Neural cell (in vitro differentiated cells): Measurements from ENCODE around the gene MYO3A.

Experiments
- EP300 ChIP-seq: fragments of 450-650 bp; conservative IDR thresholded peaks from 2 replicates; pipeline ENCODE4 v1.6.1; 2014; ENCODE audit warnings: antibody characterized with exemption, mild to moderate bottlenecking, moderate library complexity; ENCODE audit not compliant: poor library complexity, severe bottlenecking
- EZH2 ChIP-seq: fragments of 200-600, 300-800 bp; shearing (Covaris generic), sonication (generic); IDR thresholded peaks from 2 replicates; pipeline ENCODE4 v1.6.1; 2014; ENCODE audit warnings: antibody characterized with exemption, low read length, borderline replicate concordance, mild to moderate bottlenecking; ENCODE audit not compliant: insufficient read depth, poor library complexity, severe bottlenecking
- MXI1 ChIP-seq: fragments of 450-650 bp; conservative IDR thresholded peaks from 2 replicates; pipeline ENCODE4 v1.6.1; 2014; ENCODE audit warnings: antibody characterized with exemption, mild to moderate bottlenecking; ENCODE audit not compliant: poor library complexity, severe bottlenecking
- POLR2AphosphoS5 ChIP-seq: IDR thresholded peaks from 2 replicates; pipeline ENCODE4 v1.6.1; 2012
- REST ChIP-seq: IDR thresholded peaks from 2 replicates; pipeline ENCODE4 v1.6.1; 2012; ENCODE audit warnings: borderline replicate concordance
- TF ChIP-seq, protein P1 (sequence below): fragments of 450-650 bp; IDR thresholded peaks from 2 replicates; pipeline ENCODE4 v1.5.1; 2014; ENCODE audit warnings: antibody characterized with exemption, mild to moderate bottlenecking, moderate library complexity; ENCODE audit not compliant: poor library complexity, severe bottlenecking

GRCh38 chr10:26227786-26228185, 293.8 kb downstream of the MYO3A start:
- no peak for TF ChIP-seq EZH2
- TF ChIP-seq REST, result no peak
- TF ChIP-seq, protein P1, sequence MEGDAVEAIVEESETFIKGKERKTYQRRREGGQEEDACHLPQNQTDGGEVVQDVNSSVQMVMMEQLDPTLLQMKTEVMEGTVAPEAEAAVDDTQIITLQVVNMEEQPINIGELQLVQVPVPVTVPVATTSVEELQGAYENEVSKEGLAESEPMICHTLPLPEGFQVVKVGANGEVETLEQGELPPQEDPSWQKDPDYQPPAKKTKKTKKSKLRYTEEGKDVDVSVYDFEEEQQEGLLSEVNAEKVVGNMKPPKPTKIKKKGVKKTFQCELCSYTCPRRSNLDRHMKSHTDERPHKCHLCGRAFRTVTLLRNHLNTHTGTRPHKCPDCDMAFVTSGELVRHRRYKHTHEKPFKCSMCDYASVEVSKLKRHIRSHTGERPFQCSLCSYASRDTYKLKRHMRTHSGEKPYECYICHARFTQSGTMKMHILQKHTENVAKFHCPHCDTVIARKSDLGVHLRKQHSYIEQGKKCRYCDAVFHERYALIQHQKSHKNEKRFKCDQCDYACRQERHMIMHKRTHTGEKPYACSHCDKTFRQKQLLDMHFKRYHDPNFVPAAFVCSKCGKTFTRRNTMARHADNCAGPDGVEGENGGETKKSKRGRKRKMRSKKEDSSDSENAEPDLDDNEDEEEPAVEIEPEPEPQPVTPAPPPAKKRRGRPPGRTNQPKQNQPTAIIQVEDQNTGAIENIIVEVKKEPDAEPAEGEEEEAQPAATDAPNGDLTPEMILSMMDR, result no peak
- no peak for TF ChIP-seq MXI1
- TF ChIP-seq POLR2AphosphoS5, result no peak
- no peak for TF ChIP-seq EP300
